HEK293 (cell line): ENCODE data around the gene CYB5R3.

Source experiments
- CTCF ChIA-PET: fragments of 350-600 bp; formaldehyde crosslinking; extraction: SDS; loops from one replicate; lab custom pipeline; 2021; ENCODE audit warnings: antibody characterized with exemption; lab: Yijun Ruan, JAX
- POLR2A ChIA-PET: fragments of 300-600 bp; formaldehyde crosslinking; extraction: SDS; loops from one replicate; lab custom pipeline; 2020; ENCODE audit warnings: antibody characterized with exemption, inconsistent platforms; lab: Yijun Ruan, JAX
- H3K27ac ChIP-seq: fragments of 200-500 bp; sonication (Bioruptor generic); 2 replicates; pipeline ENCODE4 v1.5.1; 2014; ENCODE audit warnings: low read depth, low read length, control low read depth, inconsistent platforms; ENCODE audit errors: extremely low read depth
- H3K36me3 ChIP-seq, 2 experiments: fragments of 200-500 bp in 1 of 2; sonication (Bioruptor generic) in 1 of 2; 1 replicate in 1 of 2; 2 replicates in 1 of 2; pipeline ENCODE4 v1.5.1; 2014 to 2017; ENCODE audit warnings: inconsistent platforms in 2 of 2, low read length in 2 of 2; ENCODE audit not compliant: control insufficient read depth in 2 of 2, insufficient read depth in 1 of 2
- H3K4me1 ChIP-seq: fragments of 200-500 bp; sonication (Bioruptor generic); 2 replicates; pipeline ENCODE4 v1.5.1; 2014; ENCODE audit warnings: mild to moderate bottlenecking, low read length, inconsistent platforms; ENCODE audit not compliant: control insufficient read depth, insufficient read depth
- H3K4me3 ChIP-seq: 2 replicates; pipeline ENCODE4 v1.5.1; 2011; ENCODE audit warnings: low read depth, mild to moderate bottlenecking, control low read depth, low read length, moderate library complexity
- H3K9me3 ChIP-seq: fragments of 200-500 bp; sonication (Bioruptor generic); 2 replicates; pipeline ENCODE4 v1.5.1; 2014; ENCODE audit warnings: low read depth, low read length, inconsistent platforms; ENCODE audit not compliant: control insufficient read depth, insufficient read depth
- HOXC10 ChIP-seq: sonication (generic); formaldehyde crosslinking; IDR thresholded peaks from 2 replicates; pipeline ENCODE4 v1.8.1; 2023; ENCODE audit warnings: mild to moderate bottlenecking, missing genetic modification reagents
- HOXD13 ChIP-seq: sonication (generic); formaldehyde crosslinking; IDR thresholded peaks from 2 replicates; pipeline ENCODE4 v1.8.0; 2022; ENCODE audit warnings: missing genetic modification reagents, borderline replicate concordance
- MEIS1 ChIP-seq: sonication (generic); formaldehyde crosslinking; IDR thresholded peaks from 2 replicates; pipeline ENCODE4 v1.8.1; 2022; ENCODE audit warnings: missing genetic modification reagents, mild to moderate bottlenecking, borderline replicate concordance
- OVOL3 ChIP-seq: fragments of 450-650 bp; formaldehyde crosslinking; IDR thresholded peaks from 2 replicates; pipeline ENCODE4 v1.5.1; 2016; ENCODE audit warnings: missing biosample characterization, missing genetic modification characterization
- SP2 ChIP-seq: fragments of 450-650 bp; formaldehyde crosslinking; IDR thresholded peaks from 2 replicates; pipeline ENCODE4 v1.5.1; 2016; ENCODE audit warnings: missing biosample characterization, missing genetic modification characterization
- TCF7L2 ChIP-seq: IDR thresholded peaks from 2 replicates; pipeline ENCODE4 v1.6.1; 2011; ENCODE audit warnings: low read depth, mild to moderate bottlenecking, inconsistent platforms, low read length, moderate library complexity, borderline replicate concordance
- ZNF501 ChIP-seq: fragments of 450-650 bp; formaldehyde crosslinking; IDR thresholded peaks from 2 replicates; pipeline ENCODE4 v1.5.1; 2016; ENCODE audit warnings: missing biosample characterization, missing genetic modification characterization
- ZNF571 ChIP-seq: fragments of 450-650 bp; formaldehyde crosslinking; IDR thresholded peaks from 2 replicates; pipeline ENCODE4 v1.5.0; 2017; ENCODE audit warnings: missing biosample characterization, missing genetic modification characterization
- ZNF585B ChIP-seq: fragments of 450-650 bp; formaldehyde crosslinking; IDR thresholded peaks from 2 replicates; pipeline ENCODE4 v1.5.1; 2016; ENCODE audit warnings: missing biosample characterization, missing genetic modification characterization
- ZNF623 ChIP-seq: fragments of 450-650 bp; formaldehyde crosslinking; IDR thresholded peaks from 2 replicates; pipeline ENCODE4 v1.5.1; 2016; ENCODE audit warnings: missing biosample characterization, missing genetic modification characterization
- ZNF654 ChIP-seq: fragments of 450-650 bp; formaldehyde crosslinking; IDR thresholded peaks from 2 replicates; pipeline ENCODE4 v1.5.1; 2016; ENCODE audit warnings: low read depth, missing biosample characterization, missing genetic modification characterization
- ZNF664 ChIP-seq: fragments of 450-650 bp; formaldehyde crosslinking; IDR thresholded peaks from 2 replicates; pipeline ENCODE4 v1.5.1; 2016; ENCODE audit warnings: missing biosample characterization, missing genetic modification characterization
- ZNF670 ChIP-seq: fragments of 450-650 bp; formaldehyde crosslinking; IDR thresholded peaks from 2 replicates; pipeline ENCODE4 v1.5.1; 2016; ENCODE audit warnings: missing biosample characterization, missing genetic modification characterization, low read depth
- ZNF677 ChIP-seq: fragments of 450-650 bp; IDR thresholded peaks from 2 replicates; pipeline ENCODE4 v1.5.0; 2018; ENCODE audit warnings: missing biosample characterization, mild to moderate bottlenecking, missing genetic modification characterization, moderate library complexity
- ZNF791 ChIP-seq: fragments of 450-650 bp; formaldehyde crosslinking; IDR thresholded peaks from 2 replicates; pipeline ENCODE4 v1.5.1; 2016; ENCODE audit warnings: missing biosample characterization, missing genetic modification characterization
- ZNF830 ChIP-seq: fragments of 450-650 bp; IDR thresholded peaks from 2 replicates; pipeline ENCODE4 v1.5.0; 2018; ENCODE audit warnings: missing biosample characterization, missing genetic modification characterization, low read depth, mild to moderate bottlenecking, moderate library complexity
- TF ChIP-seq, protein P1 (sequence below): fragments of 450-650 bp; formaldehyde crosslinking; IDR thresholded peaks from 2 replicates; pipeline ENCODE4 v1.5.1; 2016; ENCODE audit warnings: missing biosample characterization, missing genetic modification characterization
- TF ChIP-seq, protein P2 (sequence below): fragments of 450-650 bp; formaldehyde crosslinking; IDR thresholded peaks from 2 replicates; pipeline ENCODE4 v1.5.1; 2016; ENCODE audit warnings: missing biosample characterization, missing genetic modification characterization
- TF ChIP-seq, protein P3 (sequence below): fragments of 450-650 bp; formaldehyde crosslinking; IDR thresholded peaks from 2 replicates; pipeline ENCODE4 v1.5.1; 2016; ENCODE audit warnings: missing biosample characterization, missing genetic modification characterization
- TF ChIP-seq, protein P4 (sequence below): fragments of 450-650 bp; formaldehyde crosslinking; conservative IDR thresholded peaks from 2 replicates; pipeline ENCODE4 v1.5.1; 2016; ENCODE audit warnings: low read depth, missing biosample characterization, missing genetic modification characterization

Gene CYB5R3

DNA sequence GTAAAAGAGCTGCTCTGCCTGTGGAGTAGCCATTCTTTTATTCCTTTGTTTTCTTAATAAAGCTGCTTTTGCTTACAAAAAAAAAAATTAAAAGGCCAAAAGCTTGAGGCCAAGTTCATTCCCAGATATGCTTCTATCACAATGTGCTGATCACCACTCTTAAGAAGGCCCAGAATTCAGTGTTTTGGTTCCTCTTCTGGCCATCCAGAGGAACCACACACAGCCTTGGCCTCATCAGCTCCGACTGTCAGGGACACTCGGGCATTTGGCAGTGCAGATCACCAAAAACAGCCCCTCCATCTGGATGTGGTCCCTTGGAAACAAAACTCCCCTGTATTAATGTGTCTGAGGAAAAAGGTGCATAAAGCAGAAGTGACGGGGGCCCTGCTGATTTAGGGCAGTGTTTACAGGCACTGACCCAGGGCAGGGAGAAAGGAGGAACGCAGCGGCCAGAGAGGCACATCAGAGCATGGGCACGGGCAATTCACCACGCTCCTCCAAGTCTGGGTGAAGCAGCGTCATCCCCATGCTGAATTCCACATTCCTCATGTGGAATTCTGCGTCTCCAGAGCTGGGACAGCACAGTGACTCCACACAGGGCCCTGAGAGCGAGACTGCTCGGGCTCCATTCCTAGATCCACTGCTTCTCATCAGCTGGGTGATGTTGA lies 52.2 kb downstream of the CYB5R3 start:
- TF ChIP-seq ZNF571 (tag by site-specific recombination), result no peak
- no peak for TF ChIP-seq ZNF830
- TF ChIP-seq, protein P1, sequence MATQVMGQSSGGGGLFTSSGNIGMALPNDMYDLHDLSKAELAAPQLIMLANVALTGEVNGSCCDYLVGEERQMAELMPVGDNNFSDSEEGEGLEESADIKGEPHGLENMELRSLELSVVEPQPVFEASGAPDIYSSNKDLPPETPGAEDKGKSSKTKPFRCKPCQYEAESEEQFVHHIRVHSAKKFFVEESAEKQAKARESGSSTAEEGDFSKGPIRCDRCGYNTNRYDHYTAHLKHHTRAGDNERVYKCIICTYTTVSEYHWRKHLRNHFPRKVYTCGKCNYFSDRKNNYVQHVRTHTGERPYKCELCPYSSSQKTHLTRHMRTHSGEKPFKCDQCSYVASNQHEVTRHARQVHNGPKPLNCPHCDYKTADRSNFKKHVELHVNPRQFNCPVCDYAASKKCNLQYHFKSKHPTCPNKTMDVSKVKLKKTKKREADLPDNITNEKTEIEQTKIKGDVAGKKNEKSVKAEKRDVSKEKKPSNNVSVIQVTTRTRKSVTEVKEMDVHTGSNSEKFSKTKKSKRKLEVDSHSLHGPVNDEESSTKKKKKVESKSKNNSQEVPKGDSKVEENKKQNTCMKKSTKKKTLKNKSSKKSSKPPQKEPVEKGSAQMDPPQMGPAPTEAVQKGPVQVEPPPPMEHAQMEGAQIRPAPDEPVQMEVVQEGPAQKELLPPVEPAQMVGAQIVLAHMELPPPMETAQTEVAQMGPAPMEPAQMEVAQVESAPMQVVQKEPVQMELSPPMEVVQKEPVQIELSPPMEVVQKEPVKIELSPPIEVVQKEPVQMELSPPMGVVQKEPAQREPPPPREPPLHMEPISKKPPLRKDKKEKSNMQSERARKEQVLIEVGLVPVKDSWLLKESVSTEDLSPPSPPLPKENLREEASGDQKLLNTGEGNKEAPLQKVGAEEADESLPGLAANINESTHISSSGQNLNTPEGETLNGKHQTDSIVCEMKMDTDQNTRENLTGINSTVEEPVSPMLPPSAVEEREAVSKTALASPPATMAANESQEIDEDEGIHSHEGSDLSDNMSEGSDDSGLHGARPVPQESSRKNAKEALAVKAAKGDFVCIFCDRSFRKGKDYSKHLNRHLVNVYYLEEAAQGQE (tag by site-specific recombination), result no peak
- no peak for TF ChIP-seq OVOL3 (tag by site-specific recombination)
- no peak for TF ChIP-seq ZNF791 (tag by site-specific recombination)
- no peak for TF ChIP-seq ZNF585B (tag by site-specific recombination)
- no peak for TF ChIP-seq HOXD13 (CRISPR knock-in tag)
- TF ChIP-seq ZNF623 (tag by site-specific recombination), result no peak
- TF ChIP-seq TCF7L2, result no peak
- no peak for TF ChIP-seq ZNF677
- TF ChIP-seq ZNF664, result no peak
- TF ChIP-seq, protein P2, sequence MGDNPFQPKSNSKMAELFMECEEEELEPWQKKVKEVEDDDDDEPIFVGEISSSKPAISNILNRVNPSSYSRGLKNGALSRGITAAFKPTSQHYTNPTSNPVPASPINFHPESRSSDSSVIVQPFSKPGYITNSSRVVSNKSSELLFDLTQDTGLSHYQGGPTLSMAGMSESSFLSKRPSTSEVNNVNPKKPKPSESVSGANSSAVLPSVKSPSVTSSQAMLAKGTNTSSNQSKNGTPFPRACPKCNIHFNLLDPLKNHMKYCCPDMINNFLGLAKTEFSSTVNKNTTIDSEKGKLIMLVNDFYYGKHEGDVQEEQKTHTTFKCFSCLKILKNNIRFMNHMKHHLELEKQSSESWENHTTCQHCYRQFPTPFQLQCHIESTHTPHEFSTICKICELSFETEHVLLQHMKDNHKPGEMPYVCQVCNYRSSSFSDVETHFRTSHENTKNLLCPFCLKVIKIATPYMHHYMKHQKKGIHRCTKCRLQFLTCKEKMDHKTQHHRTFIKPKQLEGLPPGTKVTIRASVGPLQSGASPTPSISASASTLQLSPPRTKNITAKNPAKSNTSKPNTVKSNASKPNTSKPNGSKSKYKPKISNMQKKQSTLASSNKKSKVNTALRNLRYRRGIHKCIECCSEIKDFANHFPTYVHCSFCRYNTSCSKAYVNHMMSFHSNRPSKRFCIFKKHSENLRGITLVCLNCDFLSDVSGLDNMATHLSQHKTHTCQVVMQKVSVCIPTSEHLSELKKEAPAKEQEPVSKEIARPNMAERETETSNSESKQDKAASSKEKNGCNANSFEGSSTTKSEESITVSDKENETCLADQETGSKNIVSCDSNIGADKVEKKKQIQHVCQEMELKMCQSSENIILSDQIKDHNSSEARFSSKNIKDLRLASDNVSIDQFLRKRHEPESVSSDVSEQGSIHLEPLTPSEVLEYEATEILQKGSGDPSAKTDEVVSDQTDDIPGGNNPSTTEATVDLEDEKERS (tag by site-specific recombination), result no peak
- TF ChIP-seq HOXC10 (CRISPR knock-in tag), result no peak
- TF ChIP-seq SP2 (tag by site-specific recombination), result no peak
- Histone ChIP-seq H3K36me3 (peaks cover 83 to 96% of the 10 kb centered on the region in 2 experiments), H3K27ac (no peak overlapping the region), H3K9me3 (no peaks in the 10 kb centered on the region), H3K4me1 (no peaks in the 10 kb centered on the region), H3K4me3 (no peak overlapping the region)
- ChIA-PET CTCF (interaction anchor here (0.8 to 1.8 kb wide), 4 partner anchors 11 to 464 kb away, joined by 3 to 5 read pairs (median 4); no protein-coding TSS in a partner anchor), POLR2A (interaction anchor here (0.9 kb wide), 1 partner anchor 17 kb away, joined by 3 read pairs; no protein-coding TSS in a partner anchor)

DNA sequence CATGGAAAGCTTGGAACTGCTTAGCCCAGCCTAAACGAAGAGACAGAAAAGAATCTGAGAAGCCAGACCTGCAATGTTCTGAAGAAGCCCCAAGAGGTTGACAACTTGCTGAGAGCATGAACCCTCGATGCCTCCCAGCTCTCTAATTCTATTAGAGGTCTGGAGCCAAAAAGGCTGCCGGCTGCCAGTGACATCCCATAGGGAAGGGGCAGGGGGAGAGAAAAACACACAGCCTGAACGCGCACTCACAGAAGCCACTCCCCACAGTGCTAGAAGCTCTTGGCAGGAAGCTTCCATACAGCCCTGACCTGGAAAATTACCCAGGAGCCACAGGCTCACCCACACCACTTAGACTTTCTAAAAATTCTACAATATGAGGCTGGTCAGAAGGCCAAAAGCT lies 52.9 kb downstream of the CYB5R3 start:
- H3K36me3 ChIP-seq, result peaks cover 80 to 96% of the 10 kb centered on the region in 2 experiments
- POLR2A ChIA-PET, result interaction anchor here (0.9 kb wide), 1 partner anchor 18 kb away, joined by 3 read pairs; no protein-coding TSS in a partner anchor
- TF ChIP-seq, protein P3, sequence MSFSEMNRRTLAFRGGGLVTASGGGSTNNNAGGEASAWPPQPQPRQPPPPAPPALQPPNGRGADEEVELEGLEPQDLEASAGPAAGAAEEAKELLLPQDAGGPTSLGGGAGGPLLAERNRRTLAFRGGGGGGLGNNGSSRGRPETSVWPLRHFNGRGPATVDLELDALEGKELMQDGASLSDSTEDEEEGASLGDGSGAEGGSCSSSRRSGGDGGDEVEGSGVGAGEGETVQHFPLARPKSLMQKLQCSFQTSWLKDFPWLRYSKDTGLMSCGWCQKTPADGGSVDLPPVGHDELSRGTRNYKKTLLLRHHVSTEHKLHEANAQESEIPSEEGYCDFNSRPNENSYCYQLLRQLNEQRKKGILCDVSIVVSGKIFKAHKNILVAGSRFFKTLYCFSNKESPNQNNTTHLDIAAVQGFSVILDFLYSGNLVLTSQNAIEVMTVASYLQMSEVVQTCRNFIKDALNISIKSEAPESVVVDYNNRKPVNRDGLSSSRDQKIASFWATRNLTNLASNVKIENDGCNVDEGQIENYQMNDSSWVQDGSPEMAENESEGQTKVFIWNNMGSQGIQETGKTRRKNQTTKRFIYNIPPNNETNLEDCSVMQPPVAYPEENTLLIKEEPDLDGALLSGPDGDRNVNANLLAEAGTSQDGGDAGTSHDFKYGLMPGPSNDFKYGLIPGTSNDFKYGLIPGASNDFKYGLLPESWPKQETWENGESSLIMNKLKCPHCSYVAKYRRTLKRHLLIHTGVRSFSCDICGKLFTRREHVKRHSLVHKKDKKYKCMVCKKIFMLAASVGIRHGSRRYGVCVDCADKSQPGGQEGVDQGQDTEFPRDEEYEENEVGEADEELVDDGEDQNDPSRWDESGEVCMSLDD (tag by site-specific recombination), result no peak
- TF ChIP-seq ZNF670 (no peak), ZNF501 (tag by site-specific recombination) (no peak), ZNF654 (tag by site-specific recombination) (no peak), MEIS1 (CRISPR knock-in tag) (no peak)
- TF ChIP-seq, protein P4, sequence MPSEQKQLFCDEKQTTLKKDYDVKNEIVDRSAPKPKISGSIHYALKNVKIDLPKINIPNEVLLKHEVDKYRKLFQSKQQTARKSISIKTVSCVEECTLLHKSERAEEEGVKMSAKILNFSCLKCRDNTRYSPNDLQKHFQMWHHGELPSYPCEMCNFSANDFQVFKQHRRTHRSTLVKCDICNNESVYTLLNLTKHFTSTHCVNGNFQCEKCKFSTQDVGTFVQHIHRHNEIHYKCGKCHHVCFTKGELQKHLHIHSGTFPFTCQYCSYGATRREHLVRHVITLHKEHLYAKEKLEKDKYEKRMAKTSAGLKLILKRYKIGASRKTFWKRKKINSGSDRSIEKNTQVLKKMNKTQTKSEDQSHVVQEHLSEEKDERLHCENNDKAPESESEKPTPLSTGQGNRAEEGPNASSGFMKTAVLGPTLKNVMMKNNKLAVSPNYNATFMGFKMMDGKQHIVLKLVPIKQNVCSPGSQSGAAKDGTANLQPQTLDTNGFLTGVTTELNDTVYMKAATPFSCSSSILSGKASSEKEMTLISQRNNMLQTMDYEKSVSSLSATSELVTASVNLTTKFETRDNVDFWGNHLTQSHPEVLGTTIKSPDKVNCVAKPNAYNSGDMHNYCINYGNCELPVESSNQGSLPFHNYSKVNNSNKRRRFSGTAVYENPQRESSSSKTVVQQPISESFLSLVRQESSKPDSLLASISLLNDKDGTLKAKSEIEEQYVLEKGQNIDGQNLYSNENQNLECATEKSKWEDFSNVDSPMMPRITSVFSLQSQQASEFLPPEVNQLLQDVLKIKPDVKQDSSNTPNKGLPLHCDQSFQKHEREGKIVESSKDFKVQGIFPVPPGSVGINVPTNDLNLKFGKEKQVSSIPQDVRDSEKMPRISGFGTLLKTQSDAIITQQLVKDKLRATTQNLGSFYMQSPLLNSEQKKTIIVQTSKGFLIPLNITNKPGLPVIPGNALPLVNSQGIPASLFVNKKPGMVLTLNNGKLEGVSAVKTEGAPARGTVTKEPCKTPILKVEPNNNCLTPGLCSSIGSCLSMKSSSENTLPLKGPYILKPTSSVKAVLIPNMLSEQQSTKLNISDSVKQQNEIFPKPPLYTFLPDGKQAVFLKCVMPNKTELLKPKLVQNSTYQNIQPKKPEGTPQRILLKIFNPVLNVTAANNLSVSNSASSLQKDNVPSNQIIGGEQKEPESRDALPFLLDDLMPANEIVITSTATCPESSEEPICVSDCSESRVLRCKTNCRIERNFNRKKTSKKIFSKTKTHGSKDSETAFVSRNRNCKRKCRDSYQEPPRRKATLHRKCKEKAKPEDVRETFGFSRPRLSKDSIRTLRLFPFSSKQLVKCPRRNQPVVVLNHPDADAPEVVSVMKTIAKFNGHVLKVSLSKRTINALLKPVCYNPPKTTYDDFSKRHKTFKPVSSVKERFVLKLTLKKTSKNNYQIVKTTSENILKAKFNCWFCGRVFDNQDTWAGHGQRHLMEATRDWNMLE, result no peak

More for the DNA sequence above, 52.9 kb downstream of the CYB5R3 start:
- Histone ChIP-seq H3K4me1 (no peaks in the 10 kb centered on the region), H3K9me3 (no peaks in the 10 kb centered on the region), H3K27ac (no peak overlapping the region), H3K4me3 (no peak overlapping the region)
- CTCF ChIA-PET, result interaction anchor here (0.6 to 1.8 kb wide), 5 partner anchors 9 to 464 kb away, joined by 3 to 7 read pairs (median 3); no protein-coding TSS in a partner anchor
